ENCODE data around the gene TGFB2.

TGFB2 gene

GRCh38 chr1:218388591-218388990, 43.5 kb downstream of the TGFB2 start:
- no peak for DNase-seq (ENCODE audit: low read depth)

- no peak for DNase-seq (ENCODE audit: low read depth)
Measured at GRCh38 chr1:218390618-218391017, 45.5 kb downstream of the TGFB2 start.

GRCh38 chr1:218392780-218393179, 47.6 kb downstream of the TGFB2 start:
- no peak for DNase-seq (ENCODE audit: low read depth)

- no peak for DNase-seq (ENCODE audit: low read depth)
Measured at GRCh38 chr1:218394416-218394815, 49.3 kb downstream of the TGFB2 start.

- DNase-seq (ENCODE audit: low read depth) = no peak
Measured at GRCh38 chr1:218394989-218395388, 49.9 kb downstream of the TGFB2 start.

- DNase-seq (ENCODE audit: low read depth) = no peak
Measured at GRCh38 chr1:218395916-218396315, 50.8 kb downstream of the TGFB2 start.

- DNase-seq (ENCODE audit: low read depth) = no peak
Measured at GRCh38 chr1:218397752-218398339, 52.7 kb downstream of the TGFB2 start.

- DNase-seq (ENCODE audit: low read depth) = no peak
Measured at GRCh38 chr1:218400624-218401023, 55.5 kb downstream of the TGFB2 start.

GRCh38 chr1:218401441-218401997, 56.4 kb downstream of the TGFB2 start:
- DNase-seq (ENCODE audit: low read depth) = no peak

- DNase-seq (ENCODE audit: low read depth) = no peak
Measured at GRCh38 chr1:218401998-218402785, 57.1 kb downstream of the TGFB2 start.

GRCh38 chr1:218402786-218403120, 57.6 kb downstream of the TGFB2 start:
- DNase-seq (ENCODE audit: low read depth) = no peak

GRCh38 chr1:218403300-218403699, 58.2 kb downstream of the TGFB2 start:
- no peak for DNase-seq (ENCODE audit: low read depth)

- no peak for DNase-seq (ENCODE audit: low read depth)
Measured at GRCh38 chr1:218407630-218408029, 62.5 kb downstream of the TGFB2 start.

GRCh38 chr1:218408135-218408534, 63.0 kb downstream of the TGFB2 start:
- no peak for DNase-seq (ENCODE audit: low read depth)

GRCh38 chr1:218408942-218409341, 63.8 kb downstream of the TGFB2 start:
- DNase-seq (ENCODE audit: low read depth) = no peak

- DNase-seq (ENCODE audit: low read depth) = no peak
Measured at GRCh38 chr1:218409946-218410510, 64.9 kb downstream of the TGFB2 start.

GRCh38 chr1:218411101-218411500, 66.0 kb downstream of the TGFB2 start:
- no peak for DNase-seq (ENCODE audit: low read depth)

GRCh38 chr1:218412171-218412570, 67.0 kb downstream of the TGFB2 start:
- DNase-seq (ENCODE audit: low read depth) = no peak

GRCh38 chr1:218413179-218413578, 68.0 kb downstream of the TGFB2 start:
- no peak for DNase-seq (ENCODE audit: low read depth)

GRCh38 chr1:218414060-218414728, 69.1 kb downstream of the TGFB2 start:
- no peak for DNase-seq (ENCODE audit: low read depth)

GRCh38 chr1:218415726-218416125, 70.6 kb downstream of the TGFB2 start:
- no peak for DNase-seq (ENCODE audit: low read depth)

GRCh38 chr1:218421531-218421930, 76.4 kb downstream of the TGFB2 start:
- no peak for DNase-seq (ENCODE audit: low read depth)

GRCh38 chr1:218424502-218424901, 79.4 kb downstream of the TGFB2 start:
- no peak for DNase-seq (ENCODE audit: low read depth)

Data from activated gamma-delta T cell treated with anti-CD3 and anti-CD28 coated beads, Interleukin-2, amount 50 U/mL, for 16 hours (primary cell).